T-cell (primary cell): ENCODE results near the gene SERF2. TPM values are rescaled to one million over a fixed set of nuclear protein-coding genes. Genes with fewer than 3 reads are reported as not detected.

ENCODE experiments used
- ATAC-seq, 4 experiments: fragments of 200-7000 bp in 3 of 4; fragments of 150-1000 bp in 1 of 4; cut with Tn5 transposase; replicated peaks in 1 of 4; 1 replicate in 3 of 4; 2 replicates in 1 of 4; pipeline ENCODE4 v1.10.0; 2021; ENCODE audit warnings: moderate library complexity in 3 of 4, mild to moderate bottlenecking in 2 of 4, moderate number of reproducible peaks in 1 of 4
- CTCF ChIA-PET, 2 donors: fragments of 300-600 bp; sonication (Branson Sonifier 250); formaldehyde crosslinking; loops; one replicate each; lab custom pipeline; 2022; ENCODE audit warnings: antibody characterized with exemption in 2 of 2; lab: Charles Lee
- POLR2A ChIA-PET, 2 donors: fragments of 300-600 bp; sonication (Branson Sonifier 250); formaldehyde crosslinking; loops; one replicate each; lab custom pipeline; 2022; ENCODE audit warnings: antibody characterized with exemption in 2 of 2; lab: Charles Lee
- DNase-seq, 35 experiments: peaks; one replicate each; pipeline versions ENCODE4 v3.0.0 to v3.0.0-alpha.2; 2013 to 2023
- H3K27ac ChIP-seq: one replicate; pipeline ENCODE4 v1.5.1; 2013; ENCODE audit warnings: low read length
- H3K27me3 ChIP-seq, 2 experiments: replicated peaks in 1 of 2; 1 replicate in 1 of 2; 2 replicates in 1 of 2; pipeline versions ENCODE4 v1.6.1 to v1.7.0; 2013; ENCODE audit warnings: low read length in 1 of 2, mixed read lengths in 1 of 2; ENCODE audit not compliant: control insufficient read depth in 2 of 2, insufficient read depth in 2 of 2; ENCODE audit errors: extremely low read depth in 1 of 2
- H3K36me3 ChIP-seq, 2 donors: 1 replicate in 1 of 2; 2 replicates in 1 of 2; pipeline versions ENCODE4 v1.6.1 to v1.7.0; 2013; ENCODE audit warnings: low read length in 1 of 2; ENCODE audit not compliant: control insufficient read depth in 2 of 2, insufficient read depth in 1 of 2; ENCODE audit errors: extremely low read depth in 1 of 2
- H3K4me1 ChIP-seq, 2 experiments: 1 replicate in 1 of 2; 2 replicates in 1 of 2; pipeline versions ENCODE4 v1.6.1 to v1.7.0; 2013; ENCODE audit warnings: low read length in 2 of 2, mixed read lengths in 1 of 2; ENCODE audit not compliant: insufficient read depth in 2 of 2, control insufficient read depth in 1 of 2; ENCODE audit errors: extremely low read depth in 1 of 2
- H3K4me3 ChIP-seq, 2 donors: 1 replicate in 1 of 2; 2 replicates in 1 of 2; pipeline versions ENCODE4 v1.5.1 to v1.7.0; 2013; ENCODE audit warnings: mild to moderate bottlenecking in 2 of 2, low read length in 1 of 2, moderate library complexity in 1 of 2; ENCODE audit not compliant: control insufficient read depth in 1 of 2; ENCODE audit errors: extremely low read depth in 1 of 2
- H3K9me3 ChIP-seq: 2 replicates; pipeline ENCODE4 v1.7.0; 2013
- H3K27ac Mint-ChIP-seq, 2 donors: one replicate each; pipeline ENCODE4 v1.8.0; 2020 to 2021; ENCODE audit warnings: mild to moderate bottlenecking in 2 of 2, mixed read lengths in 2 of 2
- H3K27me3 Mint-ChIP-seq, 2 donors: one replicate each; pipeline ENCODE4 v1.8.0; 2021 to 2022; ENCODE audit warnings: mixed read lengths in 2 of 2
- H3K36me3 Mint-ChIP-seq: one replicate; pipeline ENCODE4 v1.8.0; 2021; ENCODE audit warnings: mixed read lengths
- H3K4me1 Mint-ChIP-seq, 3 donors: one replicate each; pipeline ENCODE4 v1.8.0; 2020 to 2022; ENCODE audit warnings: mixed read lengths in 3 of 3, mild to moderate bottlenecking in 1 of 3
- H3K4me3 Mint-ChIP-seq, 3 donors: one replicate each; pipeline ENCODE4 v1.8.0; 2020 to 2022; ENCODE audit warnings: mild to moderate bottlenecking in 3 of 3, mixed read lengths in 3 of 3, moderate library complexity in 3 of 3
- H3K9me3 Mint-ChIP-seq, 3 donors: one replicate each; pipeline ENCODE4 v1.8.0; 2020 to 2022; ENCODE audit warnings: mixed read lengths in 3 of 3
- WGBS: methylation state at CpG from one replicate; pipeline ENCODE4 v1.1.5; 2013; ENCODE audit warnings: missing lambda C conversion rate; ENCODE audit not compliant: insufficient coverage; 5-methylcytosine and 5-hydroxymethylcytosine counted together
- total RNA-seq, 35 experiments: library from RNA in 6 of 35; stranded (reverse) in 6 of 35; fragments of 120-200 nt in 1 of 35; gene quantifications; one replicate each; pipeline versions ENCODE4 v1.2.1 to v1.2.4 and lab custom pipeline; 2013 to 2026

SERF2 gene
- total RNA-seq, 5 donors from 2014 or later (not counting 1 experiment from before 2014, with no cell fraction given): 397 to 586 (median 532) TPM

GRCh38 chr15:43779016-43779415 is 13.1 kb upstream of the SERF2 start:
- no peak for DNase-seq
- Histone ChIP-seq H3K27ac (no peak overlapping the region), H3K27me3 (no peaks in the 10 kb centered on the region), H3K36me3 (no peaks in the 10 kb centered on the region), H3K9me3 (no peaks in the 10 kb centered on the region), H3K4me3 (no peak overlapping the region), H3K4me1 (peaks cover 3 to 22% of the 10 kb centered on the region in 2 experiments)
- CTCF ChIA-PET: interaction anchor here in 1 of 2 donors (0.7 kb wide), 1 partner anchor 9 kb away, joined by 7 read pairs; no protein-coding TSS in a partner anchor
- peak overlapping the region in 1 of 3 donors; percentile 22 for H3K4me3 Mint-ChIP-seq
- H3K36me3 Mint-ChIP-seq: no peaks in the 10 kb centered on the region
- peaks cover 18 to 23% (median 18%) of the 10 kb centered on the region in 3 donors for H3K4me1 Mint-ChIP-seq
- WGBS: 55% methylated on average over 1 of the region's 1 CpG
- H3K27me3 Mint-ChIP-seq: no peaks in the 10 kb centered on the region
- H3K27ac Mint-ChIP-seq: peak overlapping the region; percentile 11 to 33
- POLR2A ChIA-PET: no interaction called here
- H3K9me3 Mint-ChIP-seq: no peaks in the 10 kb centered on the region
- no peak for ATAC-seq

- Histone ChIP-seq H3K4me3 (no peak overlapping the region), H3K27ac (no peak overlapping the region), H3K27me3 (no peaks in the 10 kb centered on the region), H3K4me1 (peaks cover 16 to 24% of the 10 kb centered on the region in 2 experiments), H3K9me3 (no peaks in the 10 kb centered on the region), H3K36me3 (peaks cover 0 to 11% of the 10 kb centered on the region in 2 donors)
- Mint-ChIP-seq H3K36me3 (peaks cover 12% of the 10 kb centered on the region), H3K4me1 (peaks cover 14 to 24% (median 22%) of the 10 kb centered on the region in 3 donors), H3K4me3 (no peak overlapping the region), H3K9me3 (no peaks in the 10 kb centered on the region), H3K27ac (peak overlapping the region in 1 of 2 donors; percentile 9), H3K27me3 (no peaks in the 10 kb centered on the region)
- DNase-seq (no peak), ATAC-seq (no peak)
- CTCF ChIA-PET: no interaction called here
- POLR2A ChIA-PET: interaction anchor here (0.6 kb wide), 3 partner anchors 20 to 499 kb away, joined by 3 to 6 read pairs (median 3); partner anchors contain the start of genes GOLM2 (in 1 of the 2) and MFAP1 (in 1 of the 2)
- WGBS: 100% methylated on average over 1 of the region's 3 CpGs
Observed at GRCh38 chr15:43789409-43789808, 2.7 kb upstream of the SERF2 start.

GRCh38 chr15:43792761-43793476 is 799 bp downstream of the SERF2 start:
- no peaks in the 10 kb centered on the region for H3K27me3 ChIP-seq
- peak overlapping the region; percentile 95 to 97 for H3K27ac Mint-ChIP-seq
- H3K36me3 Mint-ChIP-seq: peaks cover 33% of the 10 kb centered on the region
- peak overlapping the region; percentile 94 for H3K27ac ChIP-seq
- under 1% methylated on average over 25 of the region's 33 CpGs for WGBS
- no peaks in the 10 kb centered on the region for H3K9me3 Mint-ChIP-seq
- POLR2A ChIA-PET: interaction anchor here (0.5 to 1.1 kb wide), 5 partner anchors 23 to 304 kb away, joined by 3 to 5 read pairs (median 4); partner anchors contain the start of gene MFAP1 (in 2 of the 2)
- peaks cover 5 to 40% of the 10 kb centered on the region in 2 donors for H3K36me3 ChIP-seq
- H3K9me3 ChIP-seq: no peaks in the 10 kb centered on the region
- H3K4me1 Mint-ChIP-seq: peaks cover 41 to 52% (median 50%) of the 10 kb centered on the region in 3 donors
- H3K27me3 Mint-ChIP-seq: no peaks in the 10 kb centered on the region
- peaks cover 19 to 35% of the 10 kb centered on the region in 2 experiments for H3K4me1 ChIP-seq
- H3K4me3 ChIP-seq: peak overlapping the region; percentile 93 to 99
- CTCF ChIA-PET: interaction anchor here in 1 of 2 donors (0.6 kb wide), 1 partner anchor 43 kb away, joined by 8 read pairs; no protein-coding TSS in a partner anchor
- H3K4me3 Mint-ChIP-seq: peak overlapping the region; percentile 89 to 95 (median 93)
- ATAC-seq (no peak), DNase-seq (peak in 6 of 35 experiments; percentile 9 to 41 (median 16))

- Histone ChIP-seq H3K36me3 (peaks cover 5 to 45% of the 10 kb centered on the region in 2 donors), H3K27me3 (no peaks in the 10 kb centered on the region), H3K4me3 (peak overlapping the region; percentile 93 to 99), H3K9me3 (no peaks in the 10 kb centered on the region), H3K4me1 (peaks cover 19 to 35% of the 10 kb centered on the region in 2 experiments), H3K27ac (peak overlapping the region; percentile 94)
- ATAC-seq: no peak
- no peak for DNase-seq
- Mint-ChIP-seq H3K4me3 (peak overlapping the region; percentile 89 to 95 (median 93)), H3K4me1 (peaks cover 47 to 56% (median 55%) of the 10 kb centered on the region in 3 donors), H3K27ac (peak overlapping the region; percentile 95 to 97), H3K36me3 (peaks cover 39% of the 10 kb centered on the region), H3K27me3 (no peaks in the 10 kb centered on the region), H3K9me3 (no peaks in the 10 kb centered on the region)
- WGBS: 94% methylated on average over 7 of the region's 10 CpGs
- POLR2A ChIA-PET: interaction anchor here in 1 of 2 donors (1.0 kb wide), 1 partner anchor 31 kb away, joined by 4 read pairs; the partner anchor contains the start of gene MFAP1
- CTCF ChIA-PET: no interaction called here
Observed at GRCh38 chr15:43793647-43794046, 1.5 kb downstream of the SERF2 start.

GRCh38 chr15:43794269-43795037 is 2.3 kb downstream of the SERF2 start:
- peaks cover 19 to 38% of the 10 kb centered on the region in 2 experiments for H3K4me1 ChIP-seq
- no peaks in the 10 kb centered on the region for H3K9me3 ChIP-seq
- peaks cover 46% of the 10 kb centered on the region for H3K36me3 Mint-ChIP-seq
- H3K36me3 ChIP-seq: peaks cover 5 to 53% of the 10 kb centered on the region in 2 donors
- H3K4me3 ChIP-seq: no peak overlapping the region
- no peaks in the 10 kb centered on the region for H3K27me3 Mint-ChIP-seq
- 100% methylated on average over 3 of the region's 9 CpGs for WGBS
- peak overlapping the region; percentile 95 to 97 for H3K27ac Mint-ChIP-seq
- H3K27me3 ChIP-seq: no peaks in the 10 kb centered on the region
- ChIA-PET CTCF (no interaction called here), POLR2A (interaction anchor here (1.0 to 1.1 kb wide), 2 partner anchors 28 to 42 kb away, joined by 3 to 4 read pairs; no protein-coding TSS in a partner anchor)
- H3K27ac ChIP-seq: no peak overlapping the region
- no peak for ATAC-seq
- H3K4me3 Mint-ChIP-seq: peak overlapping the region; percentile 89 to 95 (median 93)
- H3K4me1 Mint-ChIP-seq: peaks cover 52 to 62% (median 59%) of the 10 kb centered on the region in 3 donors
- no peak for DNase-seq
- H3K9me3 Mint-ChIP-seq: no peaks in the 10 kb centered on the region
